Rectal smooth muscle tissue (tissue), 1 donor: ENCODE measurements around the gene SPATA31C1.
"Not testable (repeated sequence)": the region's sequence is repeated elsewhere in the genome, so short reads cannot be mapped to it uniquely, and the experiment has no call there.

Experiments used
- H3K27ac ChIP-seq: one replicate; pipeline ENCODE4 v1.7.0; 2013; ENCODE audit warnings: low read depth, low read length, inconsistent platforms
- H3K27me3 ChIP-seq: one replicate; pipeline ENCODE4 v1.7.0; 2013; ENCODE audit warnings: low read length; ENCODE audit not compliant: control insufficient read depth, insufficient read depth
- H3K36me3 ChIP-seq: one replicate; pipeline ENCODE4 v1.7.0; 2013; ENCODE audit warnings: low read length; ENCODE audit not compliant: control insufficient read depth, insufficient read depth
- H3K4me1 ChIP-seq: one replicate; pipeline ENCODE4 v1.7.0; 2013; ENCODE audit warnings: low read length; ENCODE audit not compliant: control insufficient read depth, insufficient read depth
- H3K4me3 ChIP-seq: one replicate; pipeline ENCODE4 v1.7.0; 2013; ENCODE audit warnings: low read length
- H3K9ac ChIP-seq: one replicate; pipeline ENCODE4 v1.7.0; 2013; ENCODE audit warnings: low read length

Gene SPATA31C1

DNA sequence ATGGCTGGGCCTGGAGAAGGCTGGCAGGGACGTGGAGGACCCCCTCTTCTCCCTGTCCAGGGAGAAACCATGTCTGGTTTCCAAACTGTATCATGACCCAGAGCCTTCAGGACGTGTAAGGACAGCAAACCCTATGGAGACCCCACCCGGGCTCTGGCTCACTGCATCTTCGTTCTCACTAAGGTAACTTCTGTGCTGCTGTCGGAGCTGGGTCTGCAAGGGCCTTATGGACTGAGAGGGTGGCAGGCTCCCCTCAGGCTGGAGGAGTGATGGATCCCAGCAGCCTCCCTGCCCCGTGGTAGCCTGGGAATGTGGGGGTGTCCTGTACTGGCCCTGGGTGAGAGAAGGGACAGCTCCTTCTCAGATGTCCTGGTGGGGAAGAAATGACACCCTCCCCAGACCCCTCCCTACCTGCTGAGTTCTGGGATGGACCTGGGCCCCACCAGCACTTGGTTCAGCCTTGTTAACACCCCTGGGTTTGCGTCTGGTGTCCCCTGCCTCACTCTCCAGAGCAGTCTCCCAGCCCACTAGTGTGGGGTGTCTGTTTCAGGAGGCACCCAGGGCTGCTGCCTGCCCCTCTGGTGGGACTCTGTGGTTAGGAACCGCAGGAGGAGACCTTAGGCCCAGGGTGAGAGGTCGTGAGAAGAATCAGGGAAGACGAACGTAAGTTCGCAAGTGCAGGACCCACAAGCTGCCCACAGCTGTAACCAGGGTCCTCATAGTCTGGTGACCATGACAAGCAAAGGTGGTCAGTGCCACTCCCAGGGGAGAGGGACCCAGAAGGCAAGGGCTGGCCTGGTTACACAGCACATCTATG lies 28.5 kb upstream of the SPATA31C1 start:
- Histone ChIP-seq H3K9ac (no peak overlapping the region), H3K4me3 (no peak overlapping the region), H3K27me3 (no peaks in the 10 kb centered on the region), H3K27ac (no peak overlapping the region), H3K4me1 (no peaks in the 10 kb centered on the region), H3K36me3 (no peaks in the 10 kb centered on the region)

DNA sequence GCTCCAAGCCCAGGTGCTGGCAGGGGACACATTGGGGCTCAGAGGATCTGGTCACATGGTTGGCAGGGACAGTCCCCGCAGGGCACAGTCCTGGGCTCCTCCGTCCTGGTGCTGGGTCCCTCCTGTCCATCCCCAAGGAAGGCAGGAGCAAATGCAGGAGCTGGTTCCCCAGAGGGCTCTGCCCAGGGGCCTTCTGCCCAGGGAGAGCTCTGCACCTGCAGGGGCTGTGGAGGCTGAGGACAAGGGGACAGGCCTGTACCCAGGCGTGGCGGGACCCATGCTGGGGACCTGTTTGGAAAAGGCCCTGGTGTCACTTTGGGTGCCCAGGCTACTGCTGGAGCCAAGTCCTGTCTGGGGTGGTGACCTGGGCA lies 27.9 kb upstream of the SPATA31C1 start:
- H3K27ac ChIP-seq: no peak overlapping the region
- no peaks in the 10 kb centered on the region for H3K27me3 ChIP-seq
- no peaks in the 10 kb centered on the region for H3K4me1 ChIP-seq
- no peak overlapping the region for H3K4me3 ChIP-seq
- H3K9ac ChIP-seq: no peak overlapping the region
- H3K36me3 ChIP-seq: no peaks in the 10 kb centered on the region

DNA sequence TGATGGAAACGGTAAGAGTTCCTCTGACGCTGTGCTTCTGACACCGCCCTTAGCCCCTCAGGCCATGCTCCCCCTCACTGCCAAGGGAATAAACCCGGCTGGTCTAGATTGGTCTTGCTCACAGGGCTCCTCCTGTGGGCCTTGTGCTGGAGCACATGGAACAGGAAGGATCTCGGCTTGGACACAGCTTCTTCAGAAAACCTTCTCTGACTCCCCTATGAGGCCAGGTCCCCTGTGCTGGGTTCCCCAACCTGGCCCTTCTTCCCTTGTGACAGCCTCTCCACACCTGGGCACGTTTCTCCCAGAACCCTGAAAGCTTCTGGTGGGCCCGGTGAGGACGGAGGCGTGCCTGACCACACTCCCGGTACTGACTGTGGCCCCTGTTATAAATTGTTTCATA lies 26.9 kb upstream of the SPATA31C1 start:
- Histone ChIP-seq H3K9ac (no peak overlapping the region), H3K4me1 (no peaks in the 10 kb centered on the region), H3K27ac (no peak overlapping the region)

DNA sequence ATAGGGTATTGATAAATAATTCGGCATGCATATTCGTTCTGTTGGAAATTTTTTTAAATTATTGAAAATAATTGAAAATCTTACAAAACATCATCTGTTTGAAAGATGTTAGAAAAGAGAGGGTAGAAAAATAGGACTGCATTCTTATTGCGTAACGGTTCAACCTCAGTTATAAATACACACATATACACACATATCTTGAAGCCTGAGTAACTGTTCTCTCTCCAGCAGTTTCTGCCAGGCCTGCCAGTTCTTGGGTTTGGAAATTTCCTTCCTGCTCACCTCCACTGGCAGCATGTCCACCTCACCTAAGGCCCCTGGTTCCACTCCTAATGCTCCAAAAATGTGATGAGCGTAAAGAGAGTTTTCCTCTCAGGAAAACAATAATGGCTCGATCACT lies 26.0 kb upstream of the SPATA31C1 start:
- Histone ChIP-seq H3K4me3 (no peak overlapping the region), H3K36me3 (no peaks in the 10 kb centered on the region), H3K27ac (no peak overlapping the region), H3K4me1 (no peaks in the 10 kb centered on the region), H3K9ac (no peak overlapping the region), H3K27me3 (no peaks in the 10 kb centered on the region)

More for the DNA sequence above, 26.9 kb upstream of the SPATA31C1 start:
- Histone ChIP-seq H3K4me3 (no peak overlapping the region), H3K27me3 (no peaks in the 10 kb centered on the region), H3K36me3 (no peaks in the 10 kb centered on the region)

DNA sequence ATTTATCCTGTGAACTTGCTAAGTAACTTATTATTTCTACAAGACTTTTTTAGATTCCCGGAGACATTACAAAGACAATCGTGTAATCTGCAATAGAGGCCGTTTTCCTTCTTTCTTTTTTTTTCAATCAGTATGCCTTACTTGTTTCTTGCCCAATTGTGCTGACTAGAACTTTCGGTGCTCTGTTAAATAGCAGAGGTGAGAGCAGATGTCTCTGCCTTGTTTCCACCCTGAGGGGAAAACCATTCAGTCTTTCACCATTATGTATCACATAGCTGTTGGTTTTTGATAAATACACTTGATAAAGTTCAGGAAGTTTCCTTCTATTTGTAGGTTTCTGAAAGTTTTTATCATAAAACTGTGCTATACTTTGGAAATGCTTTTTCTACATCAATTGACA lies 24.8 kb upstream of the SPATA31C1 start:
- H3K4me3 ChIP-seq: no peak overlapping the region
- no peak overlapping the region for H3K27ac ChIP-seq
- no peaks in the 10 kb centered on the region for H3K4me1 ChIP-seq
- no peak overlapping the region for H3K9ac ChIP-seq
- H3K36me3 ChIP-seq: no peaks in the 10 kb centered on the region
- no peaks in the 10 kb centered on the region for H3K27me3 ChIP-seq

DNA sequence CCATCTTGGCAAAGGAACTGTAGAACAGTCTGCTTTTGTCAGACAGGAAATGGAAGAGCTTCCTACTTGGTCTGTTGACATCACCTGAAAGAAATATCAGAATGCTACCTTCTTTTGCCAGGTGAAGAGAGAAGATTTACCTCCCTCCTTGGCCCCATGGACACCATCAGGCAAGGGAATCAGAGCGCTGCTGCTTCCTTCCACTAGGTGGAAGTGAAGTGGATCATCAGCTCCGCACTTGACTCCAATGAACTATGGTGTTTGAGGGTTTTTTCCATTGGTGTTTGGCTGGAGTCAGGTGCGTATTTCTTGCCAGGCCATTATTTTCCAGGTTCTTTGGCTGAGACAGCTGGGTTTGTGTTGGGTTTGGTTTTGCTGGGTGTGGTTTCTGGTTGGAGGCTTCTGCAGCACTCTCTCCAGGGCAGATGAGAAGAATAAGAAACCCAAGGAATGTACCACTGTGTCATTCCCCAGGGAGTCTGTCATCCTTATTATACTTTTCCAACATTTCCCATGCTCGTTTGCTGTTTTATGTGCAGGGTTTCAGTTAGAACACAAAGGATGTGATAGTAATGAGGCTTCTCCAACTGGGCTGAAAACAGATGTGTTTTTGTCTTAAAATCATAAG lies 22.6 kb upstream of the SPATA31C1 start:
- no peak overlapping the region for H3K4me3 ChIP-seq

DNA sequence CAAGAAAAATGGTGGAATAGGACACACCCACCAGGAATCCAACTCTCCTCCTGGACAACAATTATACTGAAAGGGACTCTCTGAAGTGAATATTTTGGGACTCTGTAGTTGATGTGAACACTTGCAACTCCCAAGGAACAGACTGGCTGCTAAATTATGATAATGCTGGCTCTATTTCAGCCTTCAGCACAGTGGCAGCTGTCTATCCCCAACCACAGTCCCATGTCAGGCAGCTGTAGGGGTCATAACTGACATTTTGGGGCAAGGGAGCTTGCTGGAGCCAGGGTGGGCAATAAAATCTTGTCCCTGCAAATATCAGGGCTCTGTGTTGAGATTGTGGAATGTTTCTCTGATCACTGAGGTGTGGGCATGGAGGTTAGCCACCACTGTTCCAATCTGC lies 20.9 kb upstream of the SPATA31C1 start:
- Histone ChIP-seq H3K9ac (no peak overlapping the region), H3K4me1 (no peaks in the 10 kb centered on the region), H3K36me3 (no peaks in the 10 kb centered on the region), H3K27me3 (no peaks in the 10 kb centered on the region), H3K4me3 (no peak overlapping the region), H3K27ac (no peak overlapping the region)

More for the DNA sequence above, 22.6 kb upstream of the SPATA31C1 start:
- Histone ChIP-seq H3K36me3 (no peaks in the 10 kb centered on the region), H3K9ac (no peak overlapping the region), H3K27ac (no peak overlapping the region), H3K4me1 (no peaks in the 10 kb centered on the region), H3K27me3 (no peaks in the 10 kb centered on the region)

DNA sequence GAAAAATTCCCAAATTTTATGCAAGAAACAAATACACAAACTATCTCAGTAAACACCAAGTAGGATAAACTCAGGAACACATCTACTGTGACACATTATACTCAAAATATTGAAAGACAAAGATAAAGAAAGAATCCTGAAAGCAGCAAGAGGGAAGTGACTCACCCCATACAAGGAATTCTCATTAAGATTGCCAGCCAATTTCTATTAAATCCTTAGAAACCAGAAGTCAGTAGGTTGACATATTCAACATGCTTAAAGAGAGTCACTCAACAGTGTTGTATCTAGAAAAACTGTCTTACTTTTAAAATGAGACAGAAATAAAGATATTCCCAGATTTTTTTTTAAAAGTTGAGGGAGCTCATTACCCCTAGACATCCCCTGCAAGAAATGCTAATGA lies 19.6 kb upstream of the SPATA31C1 start:
- H3K9ac ChIP-seq: no peak overlapping the region
- no peak overlapping the region for H3K27ac ChIP-seq
- H3K36me3 ChIP-seq: no peaks in the 10 kb centered on the region
- H3K27me3 ChIP-seq: no peaks in the 10 kb centered on the region
- no peaks in the 10 kb centered on the region for H3K4me1 ChIP-seq
- no peak overlapping the region for H3K4me3 ChIP-seq

DNA sequence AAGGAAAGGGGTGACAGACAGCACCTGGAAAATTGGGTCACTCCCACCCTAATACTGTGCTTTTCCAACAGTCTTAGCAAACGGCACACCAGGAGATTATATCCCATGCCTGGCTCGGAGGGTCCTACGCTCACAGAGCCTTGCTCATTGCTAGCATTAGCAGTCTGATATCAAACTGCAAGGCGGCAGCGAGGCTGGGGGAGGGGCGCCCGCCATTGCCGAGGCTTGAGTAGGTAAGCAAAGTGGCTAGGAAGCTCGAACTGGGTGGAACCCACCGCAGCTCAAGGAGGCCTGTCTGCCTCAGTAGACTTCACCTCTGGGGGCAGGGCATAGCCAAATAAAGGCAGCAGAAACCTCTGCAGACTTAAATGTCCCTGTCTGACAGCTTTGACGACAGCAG lies 15.4 kb upstream of the SPATA31C1 start:
- not testable (repeated sequence) for H3K9ac ChIP-seq, H3K4me3 ChIP-seq

DNA sequence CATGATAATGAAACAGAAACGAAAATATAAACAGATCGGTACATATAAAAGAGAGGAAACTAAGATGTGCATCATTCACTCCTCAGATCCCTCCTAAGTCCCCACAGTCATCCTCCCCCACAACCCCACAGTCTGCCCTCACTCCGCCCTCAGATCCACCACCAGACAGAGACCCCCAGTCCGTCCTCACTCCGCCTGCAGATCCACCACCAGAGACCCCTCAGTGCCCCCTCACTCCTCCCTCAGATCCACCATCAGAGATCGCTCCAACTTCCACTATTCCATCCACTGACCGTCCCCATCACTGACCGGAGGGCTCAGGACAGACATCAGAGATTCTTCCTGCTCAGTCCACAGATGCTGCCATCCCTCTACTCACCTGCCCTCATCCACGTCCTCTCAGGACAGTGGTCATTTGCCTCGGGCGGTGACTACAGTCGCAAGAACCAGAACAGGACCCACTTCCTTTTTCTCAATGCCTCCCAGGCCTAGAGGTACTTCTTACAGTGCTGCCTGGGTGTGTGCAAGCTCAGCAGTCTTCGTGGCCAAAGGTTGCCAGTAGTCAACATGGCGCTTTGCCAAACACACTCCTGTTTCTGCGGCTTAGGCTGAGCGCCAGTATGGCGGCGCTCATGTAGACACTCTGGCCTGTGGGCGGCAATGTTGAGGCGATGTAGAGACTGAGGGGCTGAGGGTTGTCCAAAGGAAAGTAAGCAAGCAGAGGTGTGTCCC lies 8.3 kb upstream of the SPATA31C1 start:
- H3K36me3 ChIP-seq: no peaks in the 10 kb centered on the region
- H3K9ac ChIP-seq: no peak overlapping the region
- no peak overlapping the region for H3K4me3 ChIP-seq
- no peaks in the 10 kb centered on the region for H3K27me3 ChIP-seq
- H3K4me1 ChIP-seq: no peaks in the 10 kb centered on the region
- H3K27ac ChIP-seq: no peak overlapping the region

More for the DNA sequence above, 15.4 kb upstream of the SPATA31C1 start:
- not testable (repeated sequence) for H3K4me1 ChIP-seq, H3K36me3 ChIP-seq, H3K27ac ChIP-seq, H3K27me3 ChIP-seq

DNA sequence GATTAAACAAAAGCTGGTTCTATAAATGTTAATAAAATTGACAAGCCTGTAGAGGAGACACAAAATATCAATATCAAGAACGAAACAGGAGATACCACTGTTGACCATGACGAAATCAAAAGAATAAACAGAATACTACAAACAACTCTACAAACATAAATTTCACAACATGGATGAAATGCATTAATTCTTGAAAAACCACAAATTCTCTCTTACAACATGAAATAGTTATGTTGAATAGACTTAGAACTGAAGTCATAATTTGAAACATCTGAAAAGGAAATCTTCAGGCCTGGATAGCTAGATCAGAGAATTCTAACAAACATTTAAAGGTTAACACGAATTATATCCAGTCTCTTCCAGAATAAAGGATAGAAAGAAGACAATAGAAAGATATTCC lies 6.9 kb upstream of the SPATA31C1 start:
- no peak overlapping the region for H3K27ac ChIP-seq
- H3K27me3 ChIP-seq: no peaks in the 10 kb centered on the region
- H3K9ac ChIP-seq: no peak overlapping the region
- H3K4me1 ChIP-seq: no peaks in the 10 kb centered on the region
- H3K4me3 ChIP-seq: no peak overlapping the region
- H3K36me3 ChIP-seq: no peaks in the 10 kb centered on the region

DNA sequence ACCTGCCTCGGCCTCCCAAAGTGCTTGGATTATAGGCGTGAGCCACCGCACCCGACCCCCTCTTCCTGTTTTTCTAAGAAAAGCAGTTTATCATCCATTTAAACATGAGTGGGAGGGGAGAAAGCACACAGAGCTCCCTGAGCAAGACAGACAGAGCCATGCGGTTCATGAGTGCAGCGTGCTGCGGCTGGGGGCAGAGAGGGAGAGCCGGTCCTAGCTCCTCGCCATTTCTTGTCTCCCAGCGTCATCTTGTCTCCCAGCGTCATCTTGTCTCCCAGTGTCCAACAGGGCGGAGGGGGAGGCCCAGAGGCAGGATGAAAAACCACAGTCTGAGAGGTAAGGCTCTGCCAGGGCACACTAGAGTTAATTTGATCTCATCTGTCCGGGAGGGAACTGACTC lies 1.3 kb downstream of the SPATA31C1 start:
- not testable (repeated sequence) for H3K4me1 ChIP-seq, H3K9ac ChIP-seq, H3K27me3 ChIP-seq, H3K4me3 ChIP-seq, H3K27ac ChIP-seq, H3K36me3 ChIP-seq
